Neural progenitor cell (in vitro differentiated cells): Measurements from ENCODE around the gene CCNY.

Source experiments
- CTCF ChIP-seq: fragments of 200-600 bp; sonication (generic); IDR thresholded peaks from 2 replicates; pipeline ENCODE4 v1.5.1; 2017; ENCODE audit warnings: antibody characterized with exemption, mild to moderate bottlenecking
- EZH2 ChIP-seq: fragments of 200-600 bp; sonication (generic); IDR thresholded peaks from 2 replicates; pipeline ENCODE4 v1.6.1; 2017; ENCODE audit warnings: antibody characterized with exemption, mild to moderate bottlenecking, moderate library complexity

GRCh38 chr10:35368485-35369048 lies 32.3 kb downstream of the CCNY start:
- TF ChIP-seq EZH2 (no peak), CTCF (no peak)
